Fibroblast of mammary gland (primary cell): Measurements from ENCODE around the gene PLA2G6.

ENCODE experiments used
- DNase-seq: peaks from one replicate; pipeline ENCODE4 v3.0.0-alpha.2; 2010; ENCODE audit warnings: low read depth
- H3K4me3 ChIP-seq: 2 replicates; pipeline ENCODE4 v1.5.1; 2011; ENCODE audit warnings: low read depth, mild to moderate bottlenecking, low read length, moderate library complexity; ENCODE audit not compliant: control insufficient read depth
- TF ChIP-seq, protein P1 (sequence below): conservative IDR thresholded peaks from 2 replicates; pipeline ENCODE4 v1.5.1; 2011; ENCODE audit warnings: low read depth, low read length, inconsistent platforms; ENCODE audit not compliant: control insufficient read depth, insufficient read depth

The PLA2G6 gene

DNA sequence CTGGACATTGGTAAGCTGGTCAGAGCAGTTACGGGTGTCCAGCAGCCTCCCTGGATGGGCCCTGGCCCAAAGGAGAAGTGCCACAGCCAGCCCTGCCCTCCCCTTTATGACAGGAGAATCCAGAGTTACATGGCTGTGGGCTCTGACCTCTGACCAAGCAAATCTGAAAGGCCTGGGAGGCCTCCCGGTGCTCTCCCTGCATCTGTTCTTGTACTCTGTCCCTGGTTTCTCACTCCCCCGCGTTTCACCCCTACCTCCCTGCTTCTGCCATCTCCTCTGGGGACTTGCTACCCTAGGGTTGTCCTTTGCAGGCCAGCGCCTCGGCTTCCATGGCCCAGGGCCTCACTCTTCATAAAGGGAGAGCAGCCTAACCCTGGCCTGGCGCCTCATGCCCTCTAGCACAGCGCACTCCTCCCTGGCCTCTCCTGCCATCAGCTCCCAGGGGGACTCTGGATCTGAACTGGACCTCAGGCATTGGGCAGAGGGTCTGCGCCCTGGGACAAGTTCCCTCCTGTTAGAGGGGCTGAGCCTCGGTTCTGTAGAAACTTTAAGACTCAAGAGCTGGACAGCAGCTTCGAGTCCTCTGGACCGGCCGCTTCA, 113.8 kb downstream of the PLA2G6 start:
- TF ChIP-seq, protein P1, sequence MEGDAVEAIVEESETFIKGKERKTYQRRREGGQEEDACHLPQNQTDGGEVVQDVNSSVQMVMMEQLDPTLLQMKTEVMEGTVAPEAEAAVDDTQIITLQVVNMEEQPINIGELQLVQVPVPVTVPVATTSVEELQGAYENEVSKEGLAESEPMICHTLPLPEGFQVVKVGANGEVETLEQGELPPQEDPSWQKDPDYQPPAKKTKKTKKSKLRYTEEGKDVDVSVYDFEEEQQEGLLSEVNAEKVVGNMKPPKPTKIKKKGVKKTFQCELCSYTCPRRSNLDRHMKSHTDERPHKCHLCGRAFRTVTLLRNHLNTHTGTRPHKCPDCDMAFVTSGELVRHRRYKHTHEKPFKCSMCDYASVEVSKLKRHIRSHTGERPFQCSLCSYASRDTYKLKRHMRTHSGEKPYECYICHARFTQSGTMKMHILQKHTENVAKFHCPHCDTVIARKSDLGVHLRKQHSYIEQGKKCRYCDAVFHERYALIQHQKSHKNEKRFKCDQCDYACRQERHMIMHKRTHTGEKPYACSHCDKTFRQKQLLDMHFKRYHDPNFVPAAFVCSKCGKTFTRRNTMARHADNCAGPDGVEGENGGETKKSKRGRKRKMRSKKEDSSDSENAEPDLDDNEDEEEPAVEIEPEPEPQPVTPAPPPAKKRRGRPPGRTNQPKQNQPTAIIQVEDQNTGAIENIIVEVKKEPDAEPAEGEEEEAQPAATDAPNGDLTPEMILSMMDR: no peak
- no peak overlapping the region for H3K4me3 ChIP-seq
- no peak for DNase-seq

DNA sequence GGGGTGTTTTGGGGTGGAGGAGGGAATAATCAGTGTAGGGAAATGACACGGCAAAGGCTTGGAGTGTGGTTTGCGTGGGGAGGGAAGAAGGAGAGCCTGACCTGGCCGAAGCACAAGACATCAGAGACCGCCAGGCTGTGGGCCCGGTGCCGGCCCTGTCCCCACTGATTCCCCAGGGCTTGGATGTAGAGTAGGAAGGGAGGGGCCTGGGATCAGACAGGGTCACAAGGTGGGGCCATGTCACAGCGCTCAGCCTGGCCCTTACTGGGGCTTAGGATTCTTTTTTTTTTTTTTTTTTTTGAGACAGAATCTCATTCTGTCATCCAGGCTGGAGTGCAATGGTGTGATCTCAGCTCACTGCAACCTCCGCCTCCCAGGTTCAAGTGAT, 114.6 kb downstream of the PLA2G6 start:
- DNase-seq: no peak
- H3K4me3 ChIP-seq: no peak overlapping the region
- TF ChIP-seq, protein P1: no peak

DNA sequence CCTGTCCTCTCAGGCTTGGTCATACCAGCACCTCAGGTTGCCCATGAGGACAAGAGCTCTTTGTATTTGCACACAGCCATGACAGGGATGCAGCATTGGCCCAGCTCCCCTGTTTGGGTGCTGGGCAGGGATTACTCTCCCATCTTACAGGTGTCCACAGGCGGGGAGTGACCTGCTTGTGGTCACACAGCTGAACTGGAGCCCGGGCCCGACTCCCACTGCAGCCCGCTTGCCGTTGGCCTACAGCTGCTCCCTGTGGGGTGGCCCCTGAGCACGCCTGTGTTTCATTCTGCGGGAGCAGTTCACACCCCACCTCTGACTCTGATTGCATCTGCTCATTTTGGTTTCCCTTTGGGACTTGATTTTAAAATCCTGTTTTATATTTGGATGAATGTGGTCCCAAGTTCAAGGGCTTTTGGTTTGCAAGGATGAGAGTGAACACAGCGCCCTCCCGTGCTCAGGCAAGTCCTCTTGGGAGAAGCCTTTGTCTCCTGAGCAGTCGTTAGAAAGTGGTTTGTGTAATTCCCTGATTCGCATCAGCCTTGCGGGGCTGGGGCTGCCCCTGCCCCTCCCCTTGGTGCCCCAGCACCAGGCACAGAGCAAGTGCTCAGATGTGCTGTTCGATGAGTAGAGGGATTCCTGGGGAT, 115.1 kb downstream of the PLA2G6 start:
- TF ChIP-seq, protein P1: peak; percentile 4
- no peak overlapping the region for H3K4me3 ChIP-seq
- no peak for DNase-seq

DNA sequence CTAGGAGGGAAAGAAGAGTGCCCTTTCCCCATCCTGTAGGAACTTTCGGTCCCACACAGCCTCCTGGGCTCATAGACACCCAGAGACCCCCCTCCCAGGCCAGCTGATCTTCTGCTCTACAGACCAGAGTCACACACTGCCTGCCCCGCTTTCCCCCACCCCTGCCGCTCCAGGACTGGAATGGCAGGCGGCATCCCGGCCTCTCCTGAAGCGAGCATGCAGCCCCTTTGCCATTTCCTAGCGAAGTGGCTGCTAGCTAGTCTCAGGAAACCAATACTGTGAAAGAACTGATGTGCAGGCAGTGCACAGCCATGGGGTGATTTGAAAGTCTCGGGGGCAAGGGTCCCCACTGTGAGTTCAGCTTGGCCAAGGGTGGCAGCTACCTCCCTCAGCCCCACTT, 116.1 kb downstream of the PLA2G6 start:
- no peak overlapping the region for H3K4me3 ChIP-seq
- DNase-seq: no peak
- TF ChIP-seq, protein P1: no peak

DNA sequence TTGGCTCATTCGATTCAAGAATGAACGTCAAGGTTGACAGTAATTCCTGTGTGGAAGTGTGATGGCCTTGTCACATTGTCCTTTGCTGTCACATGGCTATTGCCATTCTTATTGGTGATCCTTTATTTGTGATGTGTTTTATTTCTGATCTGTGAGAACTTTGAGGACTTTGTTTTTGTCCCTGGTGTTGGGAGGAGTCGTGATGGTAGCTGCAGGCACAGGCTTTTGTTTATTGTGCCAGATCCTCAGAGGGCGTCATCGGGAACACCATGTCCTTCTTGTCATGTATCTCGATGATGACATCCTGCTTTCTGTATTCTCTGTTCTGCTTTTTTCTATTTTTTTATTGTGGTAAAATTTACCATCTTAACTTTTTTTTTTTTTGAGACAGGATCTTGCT, 118.8 kb downstream of the PLA2G6 start:
- DNase-seq: no peak
- TF ChIP-seq, protein P1: no peak
- H3K4me3 ChIP-seq: no peak overlapping the region
